Vagina (tissue), 2 donors: ENCODE measurements around the gene XAB2.

ENCODE experiments used
- CTCF ChIP-seq, 3 experiments: fragments of 450-650 bp in 2 of 3; fragments of 200-600 bp in 1 of 3; sonication (generic) in 1 of 3; IDR thresholded peaks; one replicate each; pipeline ENCODE4 v1.5.1; 2017 to 2019; ENCODE audit warnings: antibody characterized with exemption in 3 of 3, mild to moderate bottlenecking in 2 of 3, moderate library complexity in 2 of 3
- POLR2A ChIP-seq, 2 donors: fragments of 450-650 bp; IDR thresholded peaks; one replicate each; pipeline ENCODE4 v1.6.1; 2017; ENCODE audit warnings: antibody characterized with exemption in 2 of 2, mild to moderate bottlenecking in 2 of 2, moderate library complexity in 2 of 2
- POLR2AphosphoS5 ChIP-seq, 2 donors: sonication (generic); formaldehyde crosslinking; IDR thresholded peaks; one replicate each; pipeline ENCODE4 v1.9.0; 2017; ENCODE audit warnings: antibody characterized with exemption in 2 of 2, mild to moderate bottlenecking in 2 of 2, low read depth in 1 of 2; ENCODE audit not compliant: insufficient read depth in 1 of 2

- TF ChIP-seq POLR2A (IDR thresholded peaks at IDR 0.05) (no peak), CTCF (IDR thresholded peaks at IDR 0.05) (no peak), POLR2AphosphoS5 (IDR thresholded peaks at IDR 0.05; ENCODE audit: insufficient read depth in 1 of 2, low read depth in 1 of 2) (no peak)
These were observed 33.0 kb downstream of the XAB2 start for GRCh38 chr19:7596211-7596937.
